ENCODE data around the gene DRAP1. TPM values are rescaled to one million over a fixed set of nuclear protein-coding genes. Genes with fewer than 3 reads are reported as not detected.
A peak's percentile ranks its signal among the peaks of the same experiment; 100 is the strongest.

The DRAP1 gene
- total and polyA plus RNA-seq, 9 of the 15 experiments (the other 6 are each of a cell fraction or from before 2014, with no cell fraction given), result 9.6 to 200 (median 92.9) TPM

- no peak for TF ChIP-seq RERE (CRISPR knock-in tag; IDR thresholded peaks at IDR 0.05; ENCODE audit: borderline replicate concordance)
- TF ChIP-seq ZNF764 (CRISPR knock-in tag; IDR thresholded peaks at IDR 0.05; ENCODE audit: low read depth), result no peak
- TF ChIP-seq ZNF75A (CRISPR knock-in tag; IDR thresholded peaks at IDR 0.05), result no peak
- TF ChIP-seq HNRNPLL (IDR thresholded peaks at IDR 0.05; ENCODE audit: low read depth, low read length, poor library complexity, severe bottlenecking), result peak; percentile 53
- no peak for TF ChIP-seq CUX1 (CRISPR knock-in tag; IDR thresholded peaks at IDR 0.05)
- TF ChIP-seq ZBTB7A (IDR thresholded peaks at IDR 0.05; ENCODE audit: borderline replicate concordance, control insufficient read depth, low read depth, low read length), result no peak
- no peak for TF ChIP-seq HMG20B (CRISPR knock-in tag; IDR thresholded peaks at IDR 0.05)
- no peak for TF ChIP-seq SLC30A9 (CRISPR knock-in tag; IDR thresholded peaks at IDR 0.05)
- peak; percentile 93 for TF ChIP-seq HIVEP1 (CRISPR knock-in tag; IDR thresholded peaks at IDR 0.05)
- TF ChIP-seq ZNF23 (CRISPR knock-in tag; IDR thresholded peaks at IDR 0.05), result no peak
- TF ChIP-seq MCM5 (IDR thresholded peaks at IDR 0.05; ENCODE audit: low read depth), result no peak
- no peak for TF ChIP-seq MAFG (tag; conservative IDR thresholded peaks at IDR 0.05)
- no peak for TF ChIP-seq MCM3 (IDR thresholded peaks at IDR 0.05)
- TF ChIP-seq MLLT1 (IDR thresholded peaks at IDR 0.05), result peak; percentile 46 to 99; a peak in 2 of 4 replicates
- peak in 1 of 2 experiments; percentile 91; a peak in 1 of 4 replicates for TF ChIP-seq ZNF639 (CRISPR knock-in tag; conservative IDR thresholded peaks at IDR 0.05 in 1 of 2, IDR thresholded peaks at IDR 0.05 in 1 of 2)
These were observed at the start of gene DRAP1 (continued) for GRCh38 chr11:65919141-65919572.
